Measurements from ENCODE around the gene PLXND1. TPM values are rescaled to one million over a fixed set of nuclear protein-coding genes. Genes with fewer than 3 reads are reported as not detected.
"Not testable (repeated sequence)": the region's sequence is repeated elsewhere in the genome, so short reads cannot be mapped to it uniquely, and the experiment has no call there.

PLXND1 gene
- total RNA-seq, 1 donor from 2014 or later: 9.0 TPM

- no peak overlapping the region for H3K4me2 ChIP-seq
- TF ChIP-seq EZH2phosphoT487 (IDR thresholded peaks at IDR 0.05) (no peak), EZH2 (IDR thresholded peaks at IDR 0.05) (no peak), CTCF (IDR thresholded peaks at IDR 0.05) (no peak)
- H3K9me3 Mint-ChIP-seq: no peaks in the 10 kb centered on the region
- peaks cover 19% of the 10 kb centered on the region for H3K36me3 Mint-ChIP-seq
- peaks cover 4% of the 10 kb centered on the region for H3F3A ChIP-seq (ENCODE audit: low read depth)
- H3K4me3 Mint-ChIP-seq: no peak overlapping the region
- no peaks in the 10 kb centered on the region for H3K9me3 ChIP-seq (ENCODE audit: low read depth)
- H3K27me3 Mint-ChIP-seq (ENCODE audit: insufficient read depth, low read depth): peaks cover 2% of the 10 kb centered on the region
- no peak overlapping the region for H3K27ac Mint-ChIP-seq
- DNase-seq (ENCODE audit: low spot score): no peak
- H3K4me1 Mint-ChIP-seq: peaks cover 14% of the 10 kb centered on the region
- H2AFZ ChIP-seq (replicated peaks): no peak overlapping the region
- no peaks in the 10 kb centered on the region for H3K4me1 ChIP-seq
- H3K27ac ChIP-seq: no peak overlapping the region
- H3K79me2 ChIP-seq (ENCODE audit: low read depth): no peaks in the 10 kb centered on the region
- no peak overlapping the region for H3K4me3 ChIP-seq
- H3K9ac ChIP-seq: no peak overlapping the region
- no peaks in the 10 kb centered on the region for H3K36me3 ChIP-seq
- no peaks in the 10 kb centered on the region for H3K27me3 ChIP-seq
- H4K20me1 ChIP-seq (ENCODE audit: low read depth): no peaks in the 10 kb centered on the region
Observed at GRCh38 chr3:129517516-129517915, 89.0 kb downstream of the PLXND1 start.

GRCh38 chr3:129515821-129516432 is 90.5 kb downstream of the PLXND1 start:
- H3K27ac ChIP-seq; H3K9me3 ChIP-seq (ENCODE audit: low read depth); H3K36me3 ChIP-seq; H2AFZ ChIP-seq (replicated peaks); H3K79me2 ChIP-seq (ENCODE audit: low read depth); H3K4me2 ChIP-seq; DNase-seq (ENCODE audit: low spot score); H4K20me1 ChIP-seq (ENCODE audit: low read depth); H3K4me1 ChIP-seq; H3F3A ChIP-seq (ENCODE audit: low read depth); H3K9ac ChIP-seq; H3K4me3 Mint-ChIP-seq; H3K9me3 Mint-ChIP-seq; H3K4me1 Mint-ChIP-seq; H3K4me3 ChIP-seq; H3K27me3 ChIP-seq; H3K27me3 Mint-ChIP-seq (ENCODE audit: insufficient read depth, low read depth): not testable (repeated sequence)
- peak overlapping the region; percentile 50 for H3K27ac Mint-ChIP-seq
- H3K36me3 Mint-ChIP-seq: peaks cover 25% of the 10 kb centered on the region

- H2AFZ ChIP-seq (replicated peaks); H3K4me2 ChIP-seq; H3K27ac Mint-ChIP-seq; H3K9ac ChIP-seq; H4K20me1 ChIP-seq (ENCODE audit: low read depth); H3K9me3 ChIP-seq (ENCODE audit: low read depth); H3K4me1 Mint-ChIP-seq; H3F3A ChIP-seq (ENCODE audit: low read depth); H3K4me3 ChIP-seq; H3K27ac ChIP-seq; H3K36me3 ChIP-seq; H3K79me2 ChIP-seq (ENCODE audit: low read depth); H3K9me3 Mint-ChIP-seq; DNase-seq (ENCODE audit: low spot score); H3K27me3 Mint-ChIP-seq (ENCODE audit: insufficient read depth, low read depth); H3K4me3 Mint-ChIP-seq; H3K4me1 ChIP-seq; H3K27me3 ChIP-seq: not testable (repeated sequence)
- H3K36me3 Mint-ChIP-seq: peaks cover 25% of the 10 kb centered on the region
Observed at GRCh38 chr3:129515108-129515820, 91.2 kb downstream of the PLXND1 start.

GRCh38 chr3:129514563-129514962 is 91.9 kb downstream of the PLXND1 start:
- Histone ChIP-seq H3K36me3 (no peaks in the 10 kb centered on the region), H3K4me1 (no peaks in the 10 kb centered on the region), H2AFZ (replicated peaks) (no peak overlapping the region), H3K27ac (no peak overlapping the region), H3K4me3 (no peak overlapping the region), H3K79me2 (ENCODE audit: low read depth) (no peaks in the 10 kb centered on the region), H3K27me3 (no peaks in the 10 kb centered on the region), H4K20me1 (ENCODE audit: low read depth) (no peaks in the 10 kb centered on the region), H3K9ac (no peak overlapping the region), H3K4me2 (no peak overlapping the region), H3K9me3 (ENCODE audit: low read depth) (no peaks in the 10 kb centered on the region), H3F3A (ENCODE audit: low read depth) (no peaks in the 10 kb centered on the region)
- peaks cover 2% of the 10 kb centered on the region for H3K27me3 Mint-ChIP-seq (ENCODE audit: insufficient read depth, low read depth)
- H3K9me3 Mint-ChIP-seq: no peaks in the 10 kb centered on the region
- H3K36me3 Mint-ChIP-seq: peaks cover 25% of the 10 kb centered on the region
- DNase-seq (ENCODE audit: low spot score): no peak
- no peak overlapping the region for H3K4me3 Mint-ChIP-seq
- H3K4me1 Mint-ChIP-seq: peaks cover 8% of the 10 kb centered on the region
- TF ChIP-seq CTCF (IDR thresholded peaks at IDR 0.05) (no peak), EZH2phosphoT487 (IDR thresholded peaks at IDR 0.05) (no peak), EZH2 (IDR thresholded peaks at IDR 0.05) (no peak)
- peak overlapping the region; percentile 66 for H3K27ac Mint-ChIP-seq

Data from neural progenitor cell (in vitro differentiated cells).